Liver (tissue), 3 donors: ENCODE measurements around the gene HVCN1.

ENCODE experiments used
- CTCF ChIP-seq: fragments of 150-350 bp; IDR thresholded peaks from 2 replicates; pipeline ENCODE4 v1.5.1; 2017; ENCODE audit warnings: improper control_type of control experiment, low read depth, low read length; ENCODE audit not compliant: missing input control
- EGR1 ChIP-seq, 2 donors: IDR thresholded peaks; 2 replicates each; pipeline ENCODE4 v1.6.1; 2016 to 2018; ENCODE audit warnings: antibody characterized with exemption in 2 of 2, low read depth in 2 of 2
- GABPA ChIP-seq, 2 donors: IDR thresholded peaks in 1 of 2; conservative IDR thresholded peaks in 1 of 2; 2 replicates each; pipeline ENCODE4 v1.6.1; 2016; ENCODE audit warnings: antibody characterized with exemption in 2 of 2, mild to moderate bottlenecking in 1 of 2, moderate library complexity in 1 of 2
- JUND ChIP-seq, 2 donors: IDR thresholded peaks; 2 replicates each; pipeline ENCODE4 v1.6.1; 2016; ENCODE audit warnings: antibody characterized with exemption in 2 of 2
- NR2F2 ChIP-seq: IDR thresholded peaks from 2 replicates; pipeline ENCODE4 v1.6.1; 2016; ENCODE audit warnings: antibody characterized with exemption
- RAD21 ChIP-seq, 2 donors: IDR thresholded peaks; 2 replicates each; pipeline ENCODE4 v1.6.1; 2016; ENCODE audit warnings: antibody characterized with exemption in 2 of 2, mild to moderate bottlenecking in 2 of 2
- REST ChIP-seq: IDR thresholded peaks from 2 replicates; pipeline ENCODE4 v1.6.1; 2016; ENCODE audit warnings: antibody characterized with exemption, mild to moderate bottlenecking
- RXRA ChIP-seq, 2 donors: IDR thresholded peaks; 2 replicates each; pipeline ENCODE4 v1.6.1; 2017 to 2018; ENCODE audit warnings: antibody characterized with exemption in 2 of 2, mild to moderate bottlenecking in 1 of 2
- SP1 ChIP-seq: IDR thresholded peaks from 2 replicates; pipeline ENCODE4 v1.6.1; 2018; ENCODE audit warnings: antibody characterized with exemption, mild to moderate bottlenecking
- TAF1 ChIP-seq: conservative IDR thresholded peaks from 2 replicates; pipeline ENCODE4 v1.6.1; 2016; ENCODE audit warnings: antibody characterized with exemption, mild to moderate bottlenecking
- YY1 ChIP-seq: IDR thresholded peaks from 2 replicates; pipeline ENCODE4 v1.6.1; 2016; ENCODE audit warnings: antibody characterized with exemption, mild to moderate bottlenecking
- ZBTB33 ChIP-seq: IDR thresholded peaks from 2 replicates; pipeline ENCODE4 v1.6.1; 2016; ENCODE audit warnings: antibody characterized with exemption
- donor health status: healthy.
- donor health status: healthy.

GRCh38 chr12:110615171-110615570 is 73.7 kb downstream of the HVCN1 start:
- no peak for TF ChIP-seq CTCF
- no peak for TF ChIP-seq GABPA (IDR thresholded peaks at IDR 0.05 in 1 of 2, conservative IDR thresholded peaks at IDR 0.05 in 1 of 2)
- TF ChIP-seq REST = no peak
- no peak for TF ChIP-seq RAD21 (IDR thresholded peaks at IDR 0.05)
- no peak for TF ChIP-seq YY1
- TF ChIP-seq NR2F2 = no peak
- no peak for TF ChIP-seq RXRA (IDR thresholded peaks at IDR 0.05)
- no peak for TF ChIP-seq EGR1 (IDR thresholded peaks at IDR 0.05; ENCODE audit: low read depth in 2 of 2)
- TF ChIP-seq ZBTB33 = no peak
- no peak for TF ChIP-seq TAF1
- no peak for TF ChIP-seq JUND (IDR thresholded peaks at IDR 0.05)
- TF ChIP-seq SP1 = no peak
